NCI-H524 (cell line): ENCODE results near the gene RFXANK.
"Not testable (repeated sequence)": the region's sequence is repeated elsewhere in the genome, so short reads cannot be mapped to it uniquely, and the experiment has no call there.

ENCODE experiments used
- DNase-seq, 2 experiments: peaks; one replicate each; lab custom pipeline; 2025; lab: John Stamatoyannopoulos, UW

Gene RFXANK

DNA sequence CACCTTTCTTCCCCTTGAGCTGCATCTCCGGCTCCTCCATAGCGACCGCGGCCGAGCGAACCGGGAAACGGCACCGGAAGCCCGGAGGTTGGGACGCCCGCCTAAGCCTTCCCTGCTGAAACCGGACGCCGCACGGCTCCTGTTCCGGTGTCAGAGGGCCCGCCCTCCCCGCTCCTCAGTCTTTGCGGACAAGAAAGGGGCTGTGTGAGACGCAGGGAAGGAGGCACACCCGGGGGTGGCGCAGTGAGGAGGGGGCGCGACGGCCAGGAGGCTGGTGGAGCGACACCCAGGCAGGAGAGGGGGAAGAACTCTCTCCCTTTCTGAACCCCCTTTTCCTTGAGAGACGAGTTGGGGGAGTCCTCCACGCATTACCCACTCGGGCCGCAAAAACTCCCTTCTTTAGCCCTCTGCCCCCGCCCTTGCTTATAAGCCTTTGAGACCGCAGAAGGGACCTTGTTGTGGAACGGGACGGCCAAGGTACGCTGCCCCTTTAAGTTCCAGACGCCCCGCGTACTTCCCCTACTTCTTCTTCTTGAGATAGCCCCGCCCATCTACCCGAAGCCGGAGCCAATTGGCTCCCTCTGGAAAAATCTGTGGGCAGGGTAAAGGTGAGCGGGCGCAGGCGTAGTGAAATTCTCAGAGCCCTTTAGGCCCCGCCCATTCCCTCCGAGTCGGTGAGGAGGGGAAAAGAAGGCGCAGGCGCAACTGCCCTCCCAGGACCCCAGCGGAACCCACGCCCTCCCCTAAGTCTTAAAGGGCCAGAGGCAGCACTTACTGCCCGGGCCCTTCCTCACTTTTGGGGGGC, at the start of gene RFXANK, which contains the start of gene BORCS8:
TSS of gene RFXANK (plus strand) at position 181 of the 805 bp plus-strand sequence. CDS start 1,689 bp downstream, outside the sequence.
TSS of gene BORCS8 (minus strand) at position 75 of the 805 bp plus-strand sequence. CDS start at position 40, 35 bp downstream.
- DNase-seq: peak; percentile 100

DNA sequence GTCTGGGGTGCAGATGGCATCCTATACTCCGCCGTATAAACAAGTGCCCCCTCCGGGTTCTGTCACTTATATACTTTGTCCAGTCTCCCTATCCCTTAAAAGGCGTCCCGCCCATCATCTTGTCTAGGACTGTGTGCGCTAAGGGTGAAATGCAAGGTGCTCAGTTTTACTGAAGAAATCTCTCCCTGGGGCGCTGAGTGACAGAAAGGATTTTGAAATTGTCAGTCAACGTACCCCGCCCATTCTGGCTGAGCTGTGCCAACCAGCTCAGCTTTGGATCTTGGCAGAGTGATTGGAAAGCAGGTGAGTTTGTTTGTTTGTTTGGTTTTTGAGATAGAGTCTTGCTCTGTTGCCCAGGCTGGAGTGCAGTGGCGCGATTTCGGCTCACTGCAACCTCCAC, 49.7 kb upstream of the RFXANK start:
- DNase-seq: no peak

GRCh38 chr19:19145281-19145680, 46.8 kb upstream of the RFXANK start:
- DNase-seq: no peak

DNA sequence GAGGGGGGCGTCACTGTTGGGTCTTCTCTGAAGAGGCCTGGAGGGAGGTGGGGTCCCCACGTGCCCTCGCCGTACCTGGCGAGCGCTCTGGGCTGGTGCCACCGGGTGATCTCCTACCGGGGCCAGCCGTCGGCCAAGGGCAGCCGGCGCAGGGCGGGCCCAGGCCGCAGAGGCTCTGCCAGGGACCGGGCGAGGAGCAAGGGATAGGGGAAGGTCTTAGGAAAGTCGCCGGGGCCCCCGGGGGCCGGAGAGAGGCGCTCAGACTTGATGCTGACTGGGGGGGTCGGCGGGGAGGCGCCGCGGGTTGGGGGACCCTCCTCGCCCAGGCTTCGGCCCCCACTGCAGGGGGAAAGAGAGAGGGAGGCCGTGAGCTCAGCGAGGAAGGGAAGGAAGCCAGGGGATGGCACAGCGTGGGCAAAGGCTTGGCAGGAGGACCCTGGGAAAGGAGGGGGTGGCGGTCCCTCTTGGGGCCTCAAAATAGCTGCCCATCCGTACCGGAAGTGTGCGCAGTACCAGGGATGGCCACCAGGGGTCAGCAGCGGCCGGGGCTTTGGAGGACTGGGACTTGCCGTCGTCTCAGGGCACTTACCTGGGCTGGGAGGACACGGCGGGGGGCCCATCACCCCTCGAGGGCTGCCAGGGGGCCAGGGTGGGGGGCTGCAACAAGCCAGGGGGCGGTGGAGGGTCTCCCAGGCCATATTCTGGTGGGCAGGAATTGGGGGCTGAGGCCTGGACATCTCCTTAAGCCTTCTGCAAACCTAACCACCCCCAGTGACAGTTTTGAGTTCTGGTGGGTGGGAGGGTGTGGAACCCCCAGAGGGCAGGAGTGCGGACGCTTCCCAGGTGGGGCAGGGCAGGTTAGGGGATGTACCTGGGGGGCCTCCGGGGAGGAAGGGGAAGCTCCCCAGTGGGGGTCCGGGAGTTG, 46.1 kb upstream of the RFXANK start:
- DNase-seq: peak; percentile 50 to 63

DNA sequence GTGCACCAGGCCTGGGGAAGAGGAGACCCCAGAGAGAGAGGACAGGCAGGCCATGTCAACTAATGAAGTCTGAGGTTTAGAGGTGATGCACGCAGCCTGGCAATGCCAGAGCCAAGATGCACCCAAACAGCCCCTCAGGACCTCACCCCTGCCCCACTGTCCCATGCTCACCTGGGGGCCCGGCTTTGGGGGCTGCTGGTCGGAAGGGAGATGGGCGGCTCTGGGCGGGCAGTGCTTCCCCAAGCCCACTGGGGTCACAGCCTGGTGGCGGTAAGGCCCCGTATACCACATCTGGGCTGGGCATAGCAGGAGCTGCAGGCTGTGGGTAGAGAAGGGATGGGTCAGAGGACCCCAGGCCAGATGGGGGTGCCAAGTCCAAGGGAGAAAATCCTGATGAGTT, 45.2 kb upstream of the RFXANK start:
- no peak for DNase-seq

- no peak for DNase-seq
These were observed 44.7 kb upstream of the RFXANK start for GRCh38 chr19:19147344-19147743.

DNA sequence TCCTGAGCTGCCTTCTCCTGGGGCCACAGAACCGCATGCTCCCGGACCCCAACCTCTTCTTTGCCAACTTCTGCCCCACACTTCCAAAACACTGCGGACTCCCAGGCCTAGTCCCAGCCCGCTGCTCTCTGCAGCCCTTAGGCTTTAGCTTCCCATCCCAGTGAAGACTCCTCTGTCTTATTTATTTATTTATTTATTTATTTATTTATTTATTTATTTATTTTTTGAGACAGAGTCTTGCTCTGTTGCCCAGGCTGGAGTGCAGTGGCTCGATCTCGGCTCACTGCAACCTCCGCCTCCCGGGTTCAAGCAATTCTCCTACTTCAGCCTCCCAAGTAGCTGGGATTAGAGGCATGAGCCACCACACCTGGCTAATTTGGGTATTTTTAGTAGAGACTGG, 43.6 kb upstream of the RFXANK start:
- not testable (repeated sequence) for DNase-seq

DNA sequence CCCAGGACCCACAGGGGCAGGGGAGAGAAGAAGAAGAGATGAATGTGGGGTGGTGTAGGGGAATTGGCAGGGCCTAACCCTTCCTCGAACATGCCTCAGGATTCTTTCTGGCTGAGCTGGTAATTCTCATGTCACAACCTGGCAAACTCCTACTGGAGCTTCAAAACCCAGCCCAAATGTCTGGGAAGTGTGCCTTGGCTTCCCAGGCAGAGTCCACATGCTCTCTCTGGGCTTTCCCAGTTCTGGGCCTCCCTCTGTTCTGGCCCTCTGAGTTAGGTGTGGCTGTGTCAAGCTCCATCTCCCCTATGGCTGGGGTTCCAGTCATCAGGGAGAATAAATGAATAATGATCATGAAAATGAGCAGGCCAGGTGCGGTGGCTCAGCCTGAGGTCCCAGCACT, 42.6 kb upstream of the RFXANK start:
- DNase-seq: no peak

DNA sequence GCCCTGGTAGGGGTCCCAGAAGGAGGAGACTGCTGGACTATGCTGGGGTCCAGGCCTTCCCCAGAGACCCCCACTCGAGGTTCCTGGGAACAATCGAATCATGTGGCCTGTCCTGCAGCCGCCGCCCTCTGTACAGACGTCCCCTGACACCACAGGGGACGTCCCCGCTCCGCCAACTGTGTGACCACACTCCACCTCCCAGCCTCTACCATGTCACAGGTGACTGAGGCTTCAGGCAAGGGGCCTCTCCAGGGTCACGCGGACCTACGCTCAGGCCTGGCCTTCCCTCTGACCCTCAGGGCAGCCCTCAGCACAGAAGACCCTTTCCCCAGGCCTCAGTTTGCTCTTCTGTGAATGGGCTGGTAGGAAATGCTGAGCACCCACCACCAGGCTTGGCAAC, 40.6 kb upstream of the RFXANK start:
- DNase-seq: no peak

GRCh38 chr19:19152668-19153384, 39.2 kb upstream of the RFXANK start:
- DNase-seq: no peak

DNA sequence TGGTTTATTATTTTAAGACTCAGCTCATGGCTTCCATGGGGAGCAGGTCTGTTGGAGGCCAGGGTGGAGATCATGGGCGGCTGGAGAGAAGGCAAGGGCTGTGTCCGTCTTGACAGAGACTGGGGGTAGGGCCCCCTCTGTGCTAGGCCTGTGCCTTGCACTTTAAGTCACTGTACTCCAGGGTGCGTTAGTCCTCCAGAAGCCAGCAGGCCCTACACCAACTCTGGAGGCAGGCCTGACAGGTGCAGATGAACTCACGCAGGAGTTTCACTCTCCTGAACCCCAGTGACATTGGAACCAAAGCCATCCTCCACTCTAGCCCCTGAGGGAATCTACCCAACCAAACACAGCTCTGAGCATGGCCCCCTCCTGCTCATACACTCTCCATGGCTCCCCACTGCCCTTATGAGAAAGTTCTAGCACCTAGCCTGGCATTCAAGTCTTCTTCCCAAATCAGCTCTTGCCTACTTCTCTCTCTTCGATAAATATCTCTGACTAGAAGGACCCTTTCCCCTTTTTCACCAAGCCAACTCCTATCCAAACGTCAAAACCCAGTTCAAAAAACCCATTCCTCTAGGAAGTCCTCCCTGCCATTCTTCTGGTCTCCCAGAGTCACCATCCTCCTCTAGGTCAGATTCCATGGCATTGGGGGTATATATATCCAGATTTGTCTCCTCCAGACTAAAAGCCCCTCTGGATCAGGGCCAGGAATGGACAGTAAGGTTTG, 37.1 kb upstream of the RFXANK start:
- DNase-seq: no peak

DNA sequence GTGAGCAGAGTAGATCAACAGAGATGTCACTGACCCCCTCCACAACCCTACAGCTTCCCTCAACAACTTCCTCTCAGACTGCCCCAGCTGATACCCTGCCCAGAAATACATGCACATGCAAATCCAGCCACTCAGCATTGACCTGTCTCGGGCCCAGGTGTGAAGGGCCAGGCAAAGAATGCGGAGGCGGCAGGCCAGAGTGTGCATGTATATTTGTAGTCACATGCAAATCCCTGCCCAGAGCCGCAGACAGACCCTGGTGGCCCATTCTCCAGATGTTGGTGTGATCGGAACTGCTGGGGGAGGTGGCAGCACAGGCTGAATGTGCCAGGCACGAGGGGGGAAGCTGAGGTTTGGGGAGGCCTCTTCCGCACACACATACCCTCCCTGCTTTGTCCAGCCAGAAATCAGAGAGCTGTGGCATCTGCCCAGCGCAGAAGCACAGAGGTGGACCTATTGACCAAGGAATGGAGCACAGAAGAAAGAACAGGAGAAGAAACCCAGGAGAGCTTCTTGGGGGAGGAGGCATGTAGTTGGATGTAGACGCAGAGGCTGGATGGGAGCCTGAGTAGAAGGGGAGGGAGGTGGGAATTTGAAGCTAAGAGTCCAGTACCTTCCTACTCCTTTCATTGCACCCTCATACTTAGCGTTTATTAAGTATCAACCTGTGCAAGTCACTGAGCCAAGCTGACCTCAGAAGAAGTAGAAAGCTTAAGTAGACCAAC, 36.4 kb upstream of the RFXANK start:
- DNase-seq: no peak

GRCh38 chr19:19157808-19158207, 34.2 kb upstream of the RFXANK start:
- no peak for DNase-seq

GRCh38 chr19:19159534-19159933, 32.5 kb upstream of the RFXANK start:
- DNase-seq: no peak

GRCh38 chr19:19160461-19161035, 31.5 kb upstream of the RFXANK start:
- DNase-seq: no peak

- DNase-seq: no peak
These were observed 29.6 kb upstream of the RFXANK start for GRCh38 chr19:19162495-19162894.

GRCh38 chr19:19165396-19165795, 26.7 kb upstream of the RFXANK start:
- no peak for DNase-seq

GRCh38 chr19:19167612-19168011, 24.4 kb upstream of the RFXANK start:
- DNase-seq: no peak

- DNase-seq: no peak
These were observed 22.6 kb upstream of the RFXANK start for GRCh38 chr19:19169236-19170052.
